ENCODE data around the gene SPEM3.
"Not testable (repeated sequence)": the region's sequence is repeated elsewhere in the genome, so short reads cannot be mapped to it uniquely, and the experiment has no call there.

The SPEM3 gene

DNA sequence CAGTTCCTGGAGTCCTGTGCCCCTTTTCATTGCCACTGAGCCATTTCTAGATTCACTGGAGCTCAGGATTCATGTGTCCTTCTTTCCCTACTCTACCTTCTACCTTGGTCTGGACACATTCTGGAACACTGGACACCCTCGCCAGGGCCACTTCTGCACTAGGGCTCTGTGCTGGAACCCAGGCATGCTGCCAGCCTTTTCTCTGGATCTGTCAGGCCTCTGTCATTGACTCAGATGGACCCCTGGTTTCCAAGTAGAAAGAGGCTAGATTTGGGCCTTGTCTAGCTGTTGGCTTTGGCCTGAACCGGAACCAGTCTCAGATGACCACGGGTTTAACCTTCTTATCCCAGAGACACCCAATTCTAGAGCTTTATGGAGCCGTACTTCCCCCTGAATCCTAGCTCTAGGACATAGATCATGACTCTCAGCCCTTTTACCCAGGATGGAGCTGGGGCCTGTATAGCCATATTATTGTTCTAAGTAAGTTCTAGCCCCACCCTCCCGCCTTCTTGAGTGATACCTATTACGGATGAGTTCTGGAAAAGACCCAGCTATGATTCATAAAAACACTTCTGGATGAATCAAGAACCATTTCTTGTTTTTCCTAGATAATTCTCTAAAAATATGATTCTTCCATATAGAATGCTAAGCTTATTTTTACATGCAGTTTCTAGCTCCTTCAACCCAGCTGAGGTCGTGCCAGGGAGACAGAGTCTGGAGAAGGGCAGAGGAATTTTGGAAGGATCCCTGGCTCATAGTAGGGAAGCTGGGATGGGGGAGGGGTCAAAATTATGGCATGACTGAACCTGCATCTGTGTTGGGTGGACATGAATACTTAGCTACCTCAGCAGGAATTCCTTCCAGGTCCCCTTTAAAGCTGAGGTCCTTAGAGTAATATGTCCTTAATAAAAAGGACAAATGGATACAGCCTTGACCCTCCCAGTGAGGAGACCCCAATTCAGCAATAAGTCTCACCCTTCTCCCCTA lies 15.1 kb downstream of the SPEM3 start:
- no peak for DNase-seq

DNA sequence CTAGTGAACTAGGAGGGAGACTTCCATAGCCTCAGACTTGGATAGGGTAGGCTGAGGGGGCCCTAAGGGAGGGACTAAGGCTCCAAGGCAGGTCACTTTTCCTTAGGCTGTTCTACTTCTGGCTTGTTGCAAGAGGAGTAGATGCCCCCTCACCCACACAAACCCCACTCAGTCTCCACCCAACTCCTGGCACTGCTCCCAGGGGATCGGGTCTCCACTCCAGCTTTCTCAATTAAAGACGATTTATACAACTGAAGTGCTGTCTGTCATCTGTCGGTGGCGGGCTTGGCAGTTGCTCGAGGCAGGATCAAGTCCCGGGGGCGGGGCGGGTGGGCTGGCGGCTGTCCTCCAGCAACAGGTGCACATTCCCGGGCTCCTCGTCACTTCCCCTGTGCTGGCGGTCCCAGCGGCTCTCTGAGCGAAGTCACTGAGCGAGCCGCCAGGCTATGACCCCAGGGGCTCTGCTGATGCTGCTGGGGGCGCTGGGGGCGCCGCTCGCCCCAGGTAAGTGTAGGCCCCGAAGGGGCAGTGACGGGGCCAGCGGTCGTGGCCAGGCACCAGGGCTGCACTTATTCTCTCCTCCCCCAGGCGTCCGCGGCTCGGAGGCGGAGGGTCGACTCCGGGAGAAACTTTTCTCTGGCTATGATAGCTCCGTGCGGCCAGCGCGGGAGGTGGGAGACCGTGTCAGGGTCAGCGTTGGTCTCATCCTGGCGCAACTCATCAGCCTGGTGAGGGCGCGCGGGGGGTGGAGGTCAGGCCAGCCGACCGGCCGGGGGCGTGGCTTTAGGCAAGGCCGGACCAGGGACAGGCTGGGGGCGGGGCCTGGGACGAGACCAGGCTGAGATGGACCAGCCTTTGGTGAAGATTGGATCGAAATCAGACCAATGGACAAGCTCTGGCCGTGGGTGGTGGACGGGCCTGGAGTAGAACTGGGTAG lies 16.3 kb downstream of the SPEM3 start, which contains the start of gene CHRNB1:
TSS of gene CHRNB1 (plus strand) at position 380 of the 937 bp plus-strand sequence. CDS start at position 447, 67 bp downstream.
- peak; percentile 59 to 66 for DNase-seq

DNA sequence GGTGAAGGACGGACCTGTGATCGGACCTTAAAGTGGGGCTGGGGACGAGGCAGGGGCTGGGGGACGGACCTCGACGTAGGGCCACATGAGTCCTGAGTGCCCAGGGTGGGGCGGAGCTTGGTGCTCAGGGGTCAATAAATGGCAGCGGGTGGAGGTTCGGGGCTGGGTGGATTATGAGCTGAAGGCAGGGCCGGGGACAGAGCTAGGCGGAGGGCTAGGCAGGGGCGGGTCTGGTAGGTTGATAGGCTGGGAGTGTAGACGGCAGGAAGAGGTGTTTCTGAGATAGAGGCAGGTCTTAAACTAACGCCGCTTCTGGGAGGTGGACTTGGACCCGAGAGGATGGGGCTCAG lies 16.9 kb downstream of the SPEM3 start:
- DNase-seq: no peak

DNA sequence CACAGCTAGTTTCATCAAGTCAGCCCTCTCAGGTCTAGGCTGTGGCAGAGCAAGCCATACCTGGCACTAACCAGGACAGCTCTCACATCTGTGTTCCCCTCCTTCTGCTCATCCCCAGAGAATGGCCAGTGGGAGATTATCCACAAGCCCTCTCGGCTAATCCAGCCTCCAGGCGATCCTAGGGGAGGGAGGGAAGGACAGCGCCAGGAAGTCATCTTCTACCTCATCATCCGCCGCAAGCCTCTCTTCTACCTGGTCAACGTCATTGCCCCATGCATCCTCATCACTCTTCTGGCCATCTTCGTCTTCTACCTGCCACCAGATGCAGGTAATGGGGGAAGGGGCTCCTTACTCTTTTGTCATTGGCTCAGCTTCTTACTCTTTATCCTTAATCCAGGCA lies 19.8 kb downstream of the SPEM3 start:
- no peak for DNase-seq

DNA sequence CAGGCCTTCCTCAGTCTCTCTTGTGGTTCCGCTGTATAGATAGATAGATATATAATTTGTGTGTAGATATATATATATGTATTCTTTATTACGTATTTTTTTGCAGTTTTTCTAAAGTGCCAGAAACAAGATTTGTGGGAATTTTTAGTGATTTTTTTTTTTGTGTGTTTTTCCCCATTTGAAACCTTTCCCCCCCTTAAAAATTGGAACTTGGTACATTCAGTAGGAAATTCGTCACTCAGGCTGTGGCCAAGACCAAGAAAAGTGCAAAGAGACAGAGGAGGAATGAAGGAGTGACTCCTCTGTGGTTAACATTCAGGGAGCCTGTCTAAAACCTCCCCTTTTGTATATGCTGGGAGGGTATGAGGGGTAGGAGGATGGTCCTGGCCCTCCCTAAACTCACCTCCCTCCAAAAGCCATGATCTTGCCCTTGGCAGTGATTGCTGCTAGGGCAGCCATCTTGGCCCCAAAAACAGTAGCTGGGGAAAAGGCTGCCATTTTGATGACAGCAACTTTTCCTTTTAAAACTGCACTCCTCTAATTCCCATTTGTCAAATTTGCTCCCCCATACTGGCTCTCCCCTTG lies 31.4 kb downstream of the SPEM3 start:
- no peak for DNase-seq

DNA sequence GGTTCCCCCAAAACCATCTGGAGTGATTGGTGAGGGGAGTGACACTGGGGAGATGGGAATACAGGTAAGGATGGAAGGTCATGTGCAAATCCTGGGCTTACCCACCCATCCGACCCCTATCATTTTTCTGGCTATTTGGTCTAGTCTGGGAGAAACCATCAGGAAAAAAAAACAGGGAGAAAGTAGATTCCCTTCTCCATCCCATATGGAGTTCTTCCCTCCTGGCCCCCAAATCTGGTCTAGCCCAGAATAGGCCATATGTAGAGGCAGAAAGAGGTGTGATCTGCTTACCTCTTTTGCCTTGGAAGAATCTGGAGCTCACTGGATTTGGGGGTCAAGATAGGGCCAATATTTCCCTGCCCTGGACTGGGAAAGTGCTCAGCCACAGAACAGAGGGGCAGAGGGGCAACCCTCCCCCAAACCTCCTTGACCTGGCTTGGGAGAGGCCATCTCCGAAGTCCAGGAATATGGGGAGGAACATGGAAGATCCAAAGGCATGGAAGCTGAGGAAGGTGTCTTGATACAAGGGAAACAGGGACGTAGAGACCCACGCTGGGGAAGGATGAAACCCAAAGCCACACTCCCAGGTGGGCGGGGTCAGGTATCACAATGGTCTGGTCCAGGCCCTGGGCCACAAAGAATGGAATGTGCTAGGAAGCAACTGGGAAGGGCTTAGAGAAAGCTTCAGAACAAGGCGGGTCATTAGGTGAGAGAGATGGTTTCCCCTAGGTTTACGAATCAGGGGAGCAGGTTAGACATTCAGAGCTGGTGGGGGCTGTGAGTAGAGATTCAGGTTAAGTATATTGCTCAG lies 32.4 kb downstream of the SPEM3 start:
- no peak for DNase-seq

DNA sequence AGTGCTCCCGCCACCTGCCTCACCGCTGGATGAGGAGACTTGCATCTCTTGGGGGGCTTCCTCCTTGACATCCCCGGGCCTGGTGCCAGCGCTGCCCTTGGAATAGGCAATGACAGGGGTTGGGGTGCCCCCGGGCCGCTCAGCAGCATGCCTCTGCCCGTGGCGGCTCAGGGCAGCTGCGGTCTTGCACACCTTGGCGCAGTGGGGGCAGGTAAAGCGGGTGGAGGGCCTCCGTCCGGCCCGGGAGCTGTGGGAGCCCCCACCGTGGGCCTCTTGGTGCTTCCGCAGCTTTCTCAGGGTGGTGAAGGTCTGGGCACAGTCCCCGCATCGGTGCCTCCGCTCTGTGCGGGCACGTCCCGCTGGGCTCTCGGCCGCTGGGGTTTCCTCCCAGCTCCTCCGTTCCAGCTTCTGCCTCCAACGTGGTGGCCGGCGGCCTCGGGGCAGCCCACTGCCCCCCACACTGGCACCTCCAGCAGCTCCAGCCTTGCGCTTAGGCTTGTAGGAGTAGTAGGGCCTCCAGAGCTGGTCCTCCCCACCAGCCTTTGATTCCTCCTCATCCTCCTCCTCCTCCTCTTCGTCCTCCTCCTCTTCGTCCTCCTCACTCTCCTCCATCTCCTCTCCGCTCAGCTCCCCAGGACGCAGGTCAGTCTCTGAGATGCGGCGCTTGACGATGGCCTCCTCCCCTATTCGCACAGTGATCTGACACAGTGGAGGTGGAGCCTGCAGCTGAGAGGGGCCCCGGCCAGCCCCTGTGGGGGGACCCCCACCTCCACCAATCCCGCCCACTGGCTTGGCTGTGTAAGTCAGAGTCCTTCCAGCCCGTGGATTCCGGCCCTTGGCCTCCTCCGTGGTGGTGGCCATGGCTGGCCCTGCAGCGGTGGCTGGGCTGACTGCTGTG lies 34.1 kb downstream of the SPEM3 start:
- no peak for DNase-seq

DNA sequence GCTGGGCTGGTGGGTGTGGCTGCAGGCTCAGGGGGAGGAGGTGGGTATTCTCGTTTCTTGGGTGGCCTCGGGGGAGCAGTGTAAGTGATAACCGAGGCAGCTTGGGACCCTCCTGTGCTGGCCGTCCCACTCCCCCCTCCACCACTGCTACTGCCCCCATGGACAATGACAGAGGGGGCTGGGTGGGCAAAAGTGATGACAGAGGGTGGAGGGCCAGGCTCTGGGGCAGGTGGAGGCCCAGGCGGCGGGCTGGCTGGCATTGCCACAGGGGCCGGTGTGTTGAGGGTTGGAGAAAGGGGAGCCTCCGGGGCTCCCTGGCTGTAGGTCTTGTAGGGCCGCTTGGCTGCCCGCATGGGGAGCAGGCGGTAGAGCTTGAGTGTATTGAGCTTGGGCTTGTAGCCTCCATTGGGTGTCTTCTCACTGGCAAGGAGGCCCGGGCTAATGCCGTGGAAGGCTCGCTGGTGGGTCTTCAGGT lies 34.8 kb downstream of the SPEM3 start:
- no peak for DNase-seq

DNA sequence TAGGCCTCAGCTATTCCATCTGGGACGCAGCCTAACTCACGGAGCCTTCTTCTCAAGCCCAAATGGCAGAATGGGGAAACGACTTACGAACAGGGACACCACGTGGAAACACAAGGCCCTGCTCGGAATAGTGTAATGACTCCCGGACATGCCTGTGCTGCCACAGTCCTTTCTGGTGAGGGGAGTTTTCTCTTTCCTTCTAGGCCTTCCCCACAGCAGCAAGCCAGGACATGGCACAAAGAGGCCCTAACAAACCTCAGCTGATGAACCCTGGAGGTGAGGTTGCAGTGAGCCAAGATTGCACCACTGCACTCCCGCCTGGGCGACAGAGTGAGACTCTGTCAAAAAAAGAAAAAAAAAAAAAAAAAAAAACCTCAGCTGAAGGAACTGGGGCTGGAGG lies 35.4 kb downstream of the SPEM3 start:
- DNase-seq: no peak

DNA sequence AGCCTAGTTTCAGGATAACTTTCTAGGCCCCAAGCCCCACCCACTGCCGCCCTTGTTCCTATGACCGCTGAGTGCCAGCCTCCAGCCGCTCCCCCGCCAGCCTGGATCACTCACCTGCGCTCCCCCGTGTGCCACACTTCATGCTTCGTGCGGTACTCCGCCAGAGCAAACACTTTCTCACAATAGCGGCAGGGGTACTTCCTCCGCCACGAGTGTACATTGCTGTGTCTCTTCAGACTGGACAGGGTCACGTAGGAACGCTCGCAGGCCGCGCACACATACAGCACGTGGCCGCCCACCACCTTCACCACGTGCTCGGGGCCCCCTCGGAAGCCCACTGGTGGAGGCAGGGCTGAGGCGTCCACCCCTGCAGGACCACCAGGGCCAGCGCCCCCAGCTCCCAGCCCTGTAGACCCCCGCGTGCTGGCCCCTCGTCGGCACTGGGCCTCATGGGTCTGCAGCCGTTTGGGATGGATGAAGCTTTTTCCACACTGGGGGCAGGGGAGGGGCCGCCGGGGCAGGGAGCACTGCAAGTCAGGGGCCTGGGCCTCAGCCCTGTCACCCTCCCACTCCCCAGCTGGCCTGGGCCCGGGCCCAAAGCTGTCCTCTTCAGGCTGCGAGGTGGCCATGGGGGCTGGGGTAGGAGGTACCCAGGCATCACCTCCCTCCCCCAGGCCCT lies 37.1 kb downstream of the SPEM3 start:
- no peak for DNase-seq

DNA sequence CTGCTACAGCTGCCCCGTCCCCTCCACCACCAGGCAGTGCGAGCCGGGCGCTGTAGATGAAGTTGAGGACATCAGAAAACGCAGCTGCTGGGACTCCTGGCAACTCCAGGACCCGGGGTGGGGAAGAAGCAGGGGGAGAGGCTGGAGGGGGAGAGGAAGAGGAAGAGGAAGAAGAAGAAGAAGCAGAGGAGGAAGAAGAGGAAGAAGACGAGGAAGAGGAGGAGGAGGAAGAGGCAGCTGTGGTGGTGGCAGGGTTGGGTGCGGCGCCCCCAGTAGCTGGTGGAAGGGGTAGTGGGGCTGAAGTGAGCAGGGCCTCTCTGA lies 37.6 kb downstream of the SPEM3 start:
- no peak for DNase-seq

DNA sequence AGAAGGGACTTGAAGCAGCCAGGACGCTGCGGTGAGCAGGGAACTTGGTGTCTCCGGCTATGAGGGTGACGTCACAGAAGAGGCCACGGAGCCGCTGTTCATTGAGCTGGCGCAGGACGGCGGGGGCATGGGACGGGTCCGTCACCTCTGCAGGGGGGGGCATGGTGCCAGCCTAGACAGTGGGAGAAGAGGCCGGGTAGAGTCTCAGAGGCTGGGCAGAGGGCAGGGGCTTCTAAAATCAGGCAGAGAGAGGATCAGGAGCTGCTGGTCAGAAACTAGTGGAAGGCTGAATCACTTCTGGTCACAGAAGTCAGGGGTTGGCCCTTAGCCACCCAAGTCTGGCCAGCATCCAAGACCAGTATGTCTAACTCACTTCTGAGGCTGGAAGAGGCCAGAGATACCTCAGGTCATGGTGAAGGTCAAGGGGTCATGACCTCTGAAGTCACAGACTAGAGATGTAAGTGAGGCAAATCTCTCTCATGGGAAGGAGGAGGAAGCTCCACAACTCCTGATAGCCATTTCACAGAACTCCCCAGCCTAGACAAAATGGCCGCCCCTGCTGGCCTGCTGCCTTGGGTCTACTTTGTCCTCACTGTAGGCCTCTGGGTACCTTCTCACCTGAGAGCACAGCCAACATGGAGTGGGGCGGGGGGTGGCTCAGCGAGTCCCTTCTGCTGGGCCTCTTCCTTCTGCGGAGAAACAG lies 38.1 kb downstream of the SPEM3 start:
- peak; percentile 62 to 74 for DNase-seq

DNA sequence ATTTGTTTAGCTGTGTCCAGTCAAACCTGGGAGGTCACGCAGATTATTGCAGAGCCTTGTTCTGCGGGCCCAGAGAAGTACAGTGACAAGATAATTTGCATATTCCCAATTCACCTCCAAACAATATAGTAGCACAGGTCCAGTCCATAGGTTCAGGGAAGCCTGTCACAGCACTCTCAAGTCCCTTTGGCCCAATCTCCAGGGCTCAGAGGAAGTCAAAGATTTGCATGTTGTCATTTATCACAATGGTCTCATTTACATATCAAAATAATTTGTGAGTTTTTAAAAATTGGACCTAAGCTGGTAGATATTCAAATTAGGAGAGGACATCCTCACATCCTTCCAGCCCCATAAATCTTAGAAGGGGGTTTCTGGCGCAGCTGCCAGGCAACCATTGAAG lies 38.8 kb downstream of the SPEM3 start:
- DNase-seq: no peak

DNA sequence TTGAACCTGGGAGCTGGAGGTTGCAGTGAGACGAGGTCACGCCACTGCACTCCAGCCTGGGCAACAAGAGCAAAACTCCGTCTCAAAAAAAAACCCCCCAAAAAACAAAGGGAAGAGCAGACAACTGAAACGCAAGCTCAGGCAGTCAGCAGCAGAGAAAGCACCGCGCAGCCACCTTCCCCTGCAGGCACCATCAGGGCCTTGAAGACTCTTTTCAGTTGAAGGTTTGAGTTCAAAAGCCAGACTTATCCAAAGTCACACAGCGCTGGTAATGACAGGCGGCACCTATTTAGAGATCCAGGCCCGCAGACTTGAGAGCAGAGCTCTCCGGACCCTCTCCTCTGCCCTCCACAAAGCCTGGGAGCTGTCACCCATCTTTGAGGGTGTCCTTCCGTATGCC lies 39.6 kb downstream of the SPEM3 start:
- DNase-seq: no peak

DNA sequence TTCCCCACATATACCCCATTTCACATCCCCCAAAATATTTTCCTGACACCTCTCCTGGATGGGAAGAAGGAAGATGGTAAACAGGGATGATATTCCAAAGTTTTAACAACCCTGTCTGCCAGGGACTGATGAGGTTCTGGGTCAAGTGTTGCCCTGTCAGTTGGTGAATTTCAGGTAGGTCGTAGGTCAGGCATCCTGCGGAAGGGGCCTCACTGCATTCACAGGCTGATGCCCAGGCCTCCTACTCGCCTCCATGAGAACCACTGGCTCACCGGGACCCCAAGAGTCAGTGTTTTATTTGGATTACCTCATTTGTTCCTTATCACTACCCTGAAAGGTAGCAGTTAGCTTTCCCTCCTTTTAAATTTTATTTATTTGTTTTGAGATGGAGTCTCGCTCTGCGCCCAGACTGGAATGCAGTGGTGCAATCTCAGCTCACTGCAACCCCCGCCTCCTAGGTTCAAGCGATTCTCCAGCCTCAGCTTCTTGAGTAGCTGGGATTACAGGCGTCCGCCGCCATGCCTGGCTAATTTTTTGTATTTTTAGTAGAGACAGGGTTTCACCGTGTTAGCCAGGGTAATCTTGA lies 40.2 kb downstream of the SPEM3 start:
- DNase-seq: no peak

DNA sequence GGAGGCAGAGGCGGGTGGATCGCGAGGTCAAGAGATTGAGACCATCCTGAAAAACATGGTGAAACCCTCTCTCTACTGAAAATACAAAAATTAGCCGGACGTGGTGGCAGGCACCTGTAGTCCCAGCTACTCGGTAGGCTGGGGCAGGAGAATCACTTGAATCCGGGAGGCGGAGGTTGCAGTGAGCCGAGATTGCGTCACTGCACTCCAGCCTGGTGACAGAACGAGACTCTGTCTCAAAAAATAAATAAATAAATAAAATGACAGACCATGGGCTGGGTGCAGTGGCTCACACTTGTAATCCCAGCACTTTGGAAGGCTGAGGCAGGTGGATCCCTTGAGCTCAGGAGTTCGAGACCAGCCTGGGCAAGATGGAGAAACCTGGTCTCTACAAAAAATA lies 41.2 kb downstream of the SPEM3 start:
- not testable (repeated sequence) for DNase-seq

DNA sequence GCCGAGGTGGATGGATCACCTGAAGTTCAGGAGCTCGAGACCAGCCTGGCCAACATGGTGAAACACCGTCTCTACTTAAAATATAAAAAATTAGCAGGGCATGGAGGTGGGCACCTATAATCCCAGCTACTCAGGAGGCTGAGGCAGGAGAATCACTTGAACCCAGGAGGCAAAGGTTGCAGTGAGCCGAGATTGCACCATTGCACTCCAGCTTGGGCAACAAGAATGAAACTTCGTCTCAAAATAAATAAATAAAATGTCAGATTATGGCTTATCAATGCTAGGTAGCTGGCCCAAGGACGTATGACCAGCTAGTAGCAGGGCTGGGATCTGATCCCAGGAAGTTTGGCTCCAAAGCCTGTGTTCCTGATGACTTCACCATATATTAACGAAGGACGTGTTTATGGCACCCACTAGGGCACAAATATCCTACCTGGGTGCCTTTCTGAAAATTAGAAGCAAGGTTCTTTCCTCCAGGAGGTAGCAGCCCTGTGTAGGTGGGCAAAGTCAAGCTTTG lies 41.9 kb downstream of the SPEM3 start:
- not testable (repeated sequence) for DNase-seq

DNA sequence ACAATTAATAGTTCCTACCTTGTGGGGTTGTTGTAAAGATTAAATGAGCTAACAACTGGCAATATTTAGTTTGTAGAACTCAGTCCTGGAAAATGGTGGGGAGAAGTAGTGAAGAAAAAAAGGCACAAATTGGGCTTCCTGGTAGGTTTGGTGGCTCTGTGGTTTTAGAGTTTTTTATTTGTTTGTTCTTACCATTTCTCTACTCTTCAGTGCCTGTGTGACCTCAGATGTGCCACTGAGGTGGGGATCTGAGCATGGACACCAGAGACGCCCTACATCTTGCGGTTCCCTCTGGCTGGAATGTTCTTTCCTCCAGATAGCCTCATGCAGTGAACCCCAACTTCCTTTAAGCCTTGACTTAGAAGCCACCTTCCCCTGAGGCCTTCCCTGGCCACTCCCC lies 43.1 kb downstream of the SPEM3 start:
- no peak for DNase-seq

DNA sequence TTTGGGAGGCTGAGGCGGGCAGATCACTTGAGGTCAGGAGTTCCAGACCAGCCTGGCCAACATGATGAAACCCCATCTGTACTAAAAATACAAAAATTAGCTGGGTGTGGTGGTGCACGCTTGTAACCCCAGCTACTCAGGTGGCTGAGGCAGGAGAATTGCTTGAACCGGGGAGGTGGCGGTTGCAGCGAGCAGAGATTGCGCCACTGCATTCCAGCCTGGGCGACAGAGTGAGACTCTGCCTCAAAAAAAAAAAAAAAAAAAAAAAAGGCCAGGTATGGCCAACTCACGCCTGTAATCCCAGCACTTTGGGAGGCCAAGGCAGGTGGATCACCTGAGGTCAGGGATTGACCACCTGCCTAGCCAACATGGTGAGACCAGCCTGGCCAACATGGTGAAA lies 46.1 kb downstream of the SPEM3 start:
- not testable (repeated sequence) for DNase-seq

Measured in inflammatory macrophage (primary cell).